Mesendoderm (in vitro differentiated cells): ENCODE data around the gene CMA1.

ENCODE experiments used
- DNase-seq: peaks from one replicate; pipeline ENCODE4 v3.0.0; 2013
- H2AK5ac ChIP-seq: 2 replicates; pipeline ENCODE4 v1.6.1; 2013; ENCODE audit warnings: low read length, inconsistent platforms
- H2BK120ac ChIP-seq: 2 replicates; pipeline ENCODE4 v1.6.1; 2013; ENCODE audit warnings: low read depth, mild to moderate bottlenecking, low read length, moderate library complexity, mixed read lengths
- H2BK15ac ChIP-seq: replicated peaks from 2 replicates; pipeline ENCODE4 v1.6.1; 2013; ENCODE audit warnings: low read depth, mild to moderate bottlenecking, moderate library complexity
- H2BK5ac ChIP-seq: 2 replicates; pipeline ENCODE4 v1.6.1; 2013; ENCODE audit warnings: low read length, inconsistent platforms
- H3K18ac ChIP-seq: 2 replicates; pipeline ENCODE4 v1.6.1; 2013; ENCODE audit warnings: mild to moderate bottlenecking, low read length, mixed read lengths
- H3K23ac ChIP-seq: one replicate; pipeline ENCODE4 v1.6.1; 2013; ENCODE audit warnings: low read length
- H3K27ac ChIP-seq: 2 replicates; pipeline ENCODE4 v1.5.1; 2013; ENCODE audit warnings: low read depth, mild to moderate bottlenecking, inconsistent platforms, low read length, moderate library complexity
- H3K27me3 ChIP-seq: 2 replicates; pipeline ENCODE4 v1.6.1; 2013; ENCODE audit warnings: low read length, control low read depth, mild to moderate bottlenecking, inconsistent platforms; ENCODE audit not compliant: insufficient read depth, poor library complexity
- H3K36me3 ChIP-seq: 2 replicates; pipeline ENCODE4 v1.6.1; 2013; ENCODE audit warnings: low read length, inconsistent platforms; ENCODE audit not compliant: control insufficient read depth, insufficient read depth
- H3K4ac ChIP-seq: one replicate; pipeline ENCODE4 v1.6.1; 2013; ENCODE audit warnings: low read depth, mild to moderate bottlenecking, low read length, moderate library complexity
- H3K4me1 ChIP-seq: 2 replicates; pipeline ENCODE4 v1.6.1; 2013; ENCODE audit warnings: low read depth, low read length, inconsistent platforms; ENCODE audit not compliant: control insufficient read depth
- H3K4me2 ChIP-seq: 2 replicates; pipeline ENCODE4 v1.6.1; 2013; ENCODE audit warnings: low read length
- H3K4me3 ChIP-seq: 2 replicates; pipeline ENCODE4 v1.5.1; 2013; ENCODE audit warnings: mild to moderate bottlenecking, low read length
- H3K56ac ChIP-seq: one replicate; pipeline ENCODE4 v1.6.1; 2013; ENCODE audit warnings: low read length
- H3K79me1 ChIP-seq: 2 replicates; pipeline ENCODE4 v1.6.1; 2013; ENCODE audit warnings: low read length, inconsistent platforms
- H3K79me2 ChIP-seq: 2 replicates; pipeline ENCODE4 v1.6.1; 2013; ENCODE audit warnings: mild to moderate bottlenecking, low read length; ENCODE audit not compliant: control insufficient read depth, insufficient read depth
- H3K9ac ChIP-seq: 2 replicates; pipeline ENCODE4 v1.6.1; 2013; ENCODE audit warnings: low read length, inconsistent platforms
- H4K5ac ChIP-seq: one replicate; pipeline ENCODE4 v1.6.1; 2013; ENCODE audit warnings: low read length
- H4K8ac ChIP-seq: one replicate; pipeline ENCODE4 v1.6.1; 2013; ENCODE audit warnings: low read depth, mild to moderate bottlenecking, control low read depth, low read length, moderate library complexity

Gene CMA1

DNA sequence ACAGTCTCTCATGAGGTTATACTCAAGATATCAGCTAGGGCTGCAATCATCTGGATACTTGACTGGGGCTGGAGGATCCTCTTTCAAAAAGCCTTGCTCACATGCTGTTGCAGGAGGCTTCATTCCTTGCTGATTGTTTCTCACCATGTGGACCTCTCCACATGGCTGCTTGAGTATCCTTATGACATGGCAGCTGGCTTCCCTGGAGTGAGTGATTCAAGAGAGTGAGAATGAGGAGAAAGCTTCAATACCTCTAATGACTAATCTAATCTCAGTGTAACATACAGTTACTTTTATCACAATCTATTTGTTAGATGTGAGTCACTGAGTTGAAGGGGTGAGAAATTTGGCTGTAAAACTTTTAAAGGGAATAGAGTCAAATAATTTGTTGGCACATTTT is 51.1 kb downstream of the CMA1 start:
- Histone ChIP-seq H3K36me3 (no peaks in the 10 kb centered on the region), H4K5ac (no peak overlapping the region), H2BK120ac (no peak overlapping the region), H3K4ac (no peak overlapping the region), H2AK5ac (no peak overlapping the region), H3K27me3 (no peaks in the 10 kb centered on the region), H3K4me1 (no peaks in the 10 kb centered on the region), H3K18ac (no peak overlapping the region), H2BK5ac (no peak overlapping the region), H2BK15ac (no peak overlapping the region), H3K79me2 (no peaks in the 10 kb centered on the region), H3K4me2 (no peak overlapping the region), H3K27ac (no peak overlapping the region), H3K4me3 (no peak overlapping the region), H3K56ac (no peak overlapping the region), H3K9ac (no peak overlapping the region), H3K23ac (no peak overlapping the region), H3K79me1 (no peaks in the 10 kb centered on the region), H4K8ac (no peak overlapping the region)
- DNase-seq = no peak
